ENCODE data around the gene TINAGL1.

The TINAGL1 gene

GRCh38 chr1:31609514-31610118 lies 33.3 kb downstream of the TINAGL1 start:
- no peak overlapping the region for H3K27ac ChIP-seq (ENCODE audit: low read length)
- no peaks in the 10 kb centered on the region for H3K9me3 ChIP-seq (ENCODE audit: control insufficient read depth, insufficient read depth, low read length)
- WGBS (ENCODE audit: insufficient coverage, insufficient read length), result no CpG with 5 or more reads among the region's 1 CpG
- no peak for DNase-seq (ENCODE audit: low read depth, low spot score)
- 0 out of 2 replicates have a peak, but pooled peaks cover 1% of the 10 kb centered on the region for H3K4me1 ChIP-seq (ENCODE audit: control insufficient read depth, insufficient read depth, low read length)
- H3K4me3 ChIP-seq (ENCODE audit: low read length), result no peak overlapping the region
- H3K27me3 ChIP-seq (ENCODE audit: control insufficient read depth, insufficient read depth, low read length), result no peaks in the 10 kb centered on the region
- no peaks in the 10 kb centered on the region for H3K36me3 ChIP-seq (ENCODE audit: control insufficient read depth, insufficient read depth, low read length)

- H3K4me1 ChIP-seq (ENCODE audit: control insufficient read depth, insufficient read depth, low read length), result peaks cover 5% of the 10 kb centered on the region; the same call in 1 of the 2 replicates
- no CpG with 5 or more reads among the region's 8 CpGs for WGBS (ENCODE audit: insufficient coverage, insufficient read length)
Observed at GRCh38 chr1:31614414-31615005, 38.2 kb downstream of the TINAGL1 start.

GRCh38 chr1:31615414-31615813 lies 39.1 kb downstream of the TINAGL1 start:
- H3K27ac ChIP-seq (ENCODE audit: low read length), result no peak overlapping the region
- no peak overlapping the region for H3K4me3 ChIP-seq (ENCODE audit: low read length)
- H3K36me3 ChIP-seq (ENCODE audit: control insufficient read depth, insufficient read depth, low read length), result no peaks in the 10 kb centered on the region
- peaks cover 5% of the 10 kb centered on the region; the same call in 1 of the 2 replicates for H3K4me1 ChIP-seq (ENCODE audit: control insufficient read depth, insufficient read depth, low read length)
- no peaks in the 10 kb centered on the region for H3K9me3 ChIP-seq (ENCODE audit: control insufficient read depth, insufficient read depth, low read length)
- no CpG with 5 or more reads among the region's 6 CpGs for WGBS (ENCODE audit: insufficient coverage, insufficient read length)
- DNase-seq (ENCODE audit: low read depth, low spot score), result no peak
- H3K27me3 ChIP-seq (ENCODE audit: control insufficient read depth, insufficient read depth, low read length), result peaks cover 5% of the 10 kb centered on the region; the same call in 1 of the 2 replicates

More at GRCh38 chr1:31614414-31615005, 38.2 kb downstream of the TINAGL1 start:
- no peak overlapping the region for H3K27ac ChIP-seq (ENCODE audit: low read length)
- no peaks in the 10 kb centered on the region for H3K36me3 ChIP-seq (ENCODE audit: control insufficient read depth, insufficient read depth, low read length)
- DNase-seq (ENCODE audit: low read depth, low spot score), result no peak
- H3K4me3 ChIP-seq (ENCODE audit: low read length), result no peak overlapping the region
- no peaks in the 10 kb centered on the region for H3K9me3 ChIP-seq (ENCODE audit: control insufficient read depth, insufficient read depth, low read length)
- H3K27me3 ChIP-seq (ENCODE audit: control insufficient read depth, insufficient read depth, low read length), result peaks cover 5% of the 10 kb centered on the region; the same call in 1 of the 2 replicates

GRCh38 chr1:31615939-31616338 lies 39.6 kb downstream of the TINAGL1 start:
- Histone ChIP-seq H3K27me3 (ENCODE audit: control insufficient read depth, insufficient read depth, low read length) (peaks cover 5% of the 10 kb centered on the region; the same call in 1 of the 2 replicates), H3K36me3 (ENCODE audit: control insufficient read depth, insufficient read depth, low read length) (no peaks in the 10 kb centered on the region), H3K4me3 (ENCODE audit: low read length) (no peak overlapping the region), H3K4me1 (ENCODE audit: control insufficient read depth, insufficient read depth, low read length) (peaks cover 5% of the 10 kb centered on the region; the same call in 1 of the 2 replicates), H3K27ac (ENCODE audit: low read length) (no peak overlapping the region), H3K9me3 (ENCODE audit: control insufficient read depth, insufficient read depth, low read length) (no peaks in the 10 kb centered on the region)
- DNase-seq (ENCODE audit: low read depth, low spot score), result no peak
- no CpG with 5 or more reads among the region's 2 CpGs for WGBS (ENCODE audit: insufficient coverage, insufficient read length)

GRCh38 chr1:31617218-31617915 lies 41.1 kb downstream of the TINAGL1 start, which contains the start of gene HCRTR1:
Gene HCRTR1, plus strand, starts transcription at chr1:31617689. Its CDS starts 1,504 bp downstream, at chr1:31619193.
- H3K4me1 ChIP-seq (ENCODE audit: control insufficient read depth, insufficient read depth, low read length), result peaks cover 5% of the 10 kb centered on the region; the same call in 1 of the 2 replicates
- peaks cover 5% of the 10 kb centered on the region; the same call in 1 of the 2 replicates for H3K27me3 ChIP-seq (ENCODE audit: control insufficient read depth, insufficient read depth, low read length)
- H3K27ac ChIP-seq (ENCODE audit: low read length), result no peak within 1 kb of the TSS
- peak within 1 kb of the TSS; percentile 74; the same call in 1 of the 2 replicates for H3K4me3 ChIP-seq (ENCODE audit: low read length)
- H3K9me3 ChIP-seq (ENCODE audit: control insufficient read depth, insufficient read depth, low read length), result no peaks in the 10 kb centered on the region
- DNase-seq (ENCODE audit: low read depth, low spot score), result no peak
- WGBS (ENCODE audit: insufficient coverage, insufficient read length), result no CpG with 5 or more reads among the region's 48 CpGs
- no peaks in the 10 kb centered on the region for H3K36me3 ChIP-seq (ENCODE audit: control insufficient read depth, insufficient read depth, low read length)

GRCh38 chr1:31617916-31618746 lies 41.8 kb downstream of the TINAGL1 start:
- Histone ChIP-seq H3K27me3 (ENCODE audit: control insufficient read depth, insufficient read depth, low read length) (peaks cover 5% of the 10 kb centered on the region; the same call in 1 of the 2 replicates), H3K9me3 (ENCODE audit: control insufficient read depth, insufficient read depth, low read length) (no peaks in the 10 kb centered on the region), H3K4me3 (ENCODE audit: low read length) (peak overlapping the region; percentile 74; the same call in 1 of the 2 replicates), H3K4me1 (ENCODE audit: control insufficient read depth, insufficient read depth, low read length) (peaks cover 5% of the 10 kb centered on the region; the same call in 1 of the 2 replicates), H3K36me3 (ENCODE audit: control insufficient read depth, insufficient read depth, low read length) (no peaks in the 10 kb centered on the region), H3K27ac (ENCODE audit: low read length) (no peak overlapping the region)
- WGBS (ENCODE audit: insufficient coverage, insufficient read length), result no CpG with 5 or more reads among the region's 56 CpGs
- no peak for DNase-seq (ENCODE audit: low read depth, low spot score)

- no peak for DNase-seq (ENCODE audit: low read depth, low spot score)
- no peaks in the 10 kb centered on the region for H3K36me3 ChIP-seq (ENCODE audit: control insufficient read depth, insufficient read depth, low read length)
- no CpG with 5 or more reads among the region's 23 CpGs for WGBS (ENCODE audit: insufficient coverage, insufficient read length)
- no peak overlapping the region for H3K27ac ChIP-seq (ENCODE audit: low read length)
- peaks cover 5% of the 10 kb centered on the region; the same call in 1 of the 2 replicates for H3K27me3 ChIP-seq (ENCODE audit: control insufficient read depth, insufficient read depth, low read length)
- H3K4me1 ChIP-seq (ENCODE audit: control insufficient read depth, insufficient read depth, low read length), result peaks cover 5% of the 10 kb centered on the region; the same call in 1 of the 2 replicates
- H3K9me3 ChIP-seq (ENCODE audit: control insufficient read depth, insufficient read depth, low read length), result no peaks in the 10 kb centered on the region
- H3K4me3 ChIP-seq (ENCODE audit: low read length), result no peak overlapping the region
Observed at GRCh38 chr1:31618916-31619846, 42.9 kb downstream of the TINAGL1 start.

GRCh38 chr1:31620631-31621497 lies 44.5 kb downstream of the TINAGL1 start:
- Histone ChIP-seq H3K36me3 (ENCODE audit: control insufficient read depth, insufficient read depth, low read length) (no peaks in the 10 kb centered on the region), H3K4me1 (ENCODE audit: control insufficient read depth, insufficient read depth, low read length) (peaks cover 4% of the 10 kb centered on the region; the same call in 1 of the 2 replicates), H3K4me3 (ENCODE audit: low read length) (no peak overlapping the region), H3K27ac (ENCODE audit: low read length) (no peak overlapping the region), H3K9me3 (ENCODE audit: control insufficient read depth, insufficient read depth, low read length) (no peaks in the 10 kb centered on the region), H3K27me3 (ENCODE audit: control insufficient read depth, insufficient read depth, low read length) (peaks cover 5% of the 10 kb centered on the region; the same call in 1 of the 2 replicates)
- DNase-seq (ENCODE audit: low read depth, low spot score), result no peak
- WGBS (ENCODE audit: insufficient coverage, insufficient read length), result no CpG with 5 or more reads among the region's 20 CpGs

Data from iPS DF 6.9 (cell line).